HG03442 (cell line): ENCODE measurements around the gene EPHX1.
A peak's percentile ranks its signal among the peaks of the same experiment; 100 is the strongest.
"Not testable (repeated sequence)": the region's sequence is repeated elsewhere in the genome, so short reads cannot be mapped to it uniquely, and the experiment has no call there.

ENCODE experiments used
- ATAC-seq: cut with Tn5 transposase; IDR thresholded peaks from one replicate; pipeline ENCODE4 v1.9.1; 2021; ENCODE audit warnings: mild to moderate bottlenecking, moderate library complexity; ENCODE audit not compliant: unreplicated experiment

EPHX1 gene

DNA sequence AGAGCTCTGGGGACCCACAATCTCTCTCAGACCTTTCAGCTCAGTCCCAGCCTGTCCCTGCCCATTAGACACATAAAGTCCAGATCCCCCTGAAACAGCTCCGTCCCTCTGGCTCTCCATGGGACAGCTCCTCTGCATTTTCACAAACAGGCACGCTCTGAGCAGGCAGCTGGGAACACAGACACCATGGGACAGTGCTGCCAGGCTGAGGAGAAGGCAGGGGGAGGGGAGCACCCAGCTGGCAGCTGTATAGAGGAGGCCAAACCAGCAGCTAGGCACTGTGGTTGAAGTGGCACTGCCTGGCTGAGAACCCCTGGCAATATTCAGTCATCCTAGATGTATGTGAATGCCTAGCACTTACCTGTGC lies 70.3 kb downstream of the EPHX1 start:
- ATAC-seq, result no peak

- ATAC-seq, result no peak
Measured at GRCh38 chr1:225880636-225881035, 70.7 kb downstream of the EPHX1 start.

- peak; percentile 2 for ATAC-seq
Measured at GRCh38 chr1:225881081-225881958, 71.4 kb downstream of the EPHX1 start.

DNA sequence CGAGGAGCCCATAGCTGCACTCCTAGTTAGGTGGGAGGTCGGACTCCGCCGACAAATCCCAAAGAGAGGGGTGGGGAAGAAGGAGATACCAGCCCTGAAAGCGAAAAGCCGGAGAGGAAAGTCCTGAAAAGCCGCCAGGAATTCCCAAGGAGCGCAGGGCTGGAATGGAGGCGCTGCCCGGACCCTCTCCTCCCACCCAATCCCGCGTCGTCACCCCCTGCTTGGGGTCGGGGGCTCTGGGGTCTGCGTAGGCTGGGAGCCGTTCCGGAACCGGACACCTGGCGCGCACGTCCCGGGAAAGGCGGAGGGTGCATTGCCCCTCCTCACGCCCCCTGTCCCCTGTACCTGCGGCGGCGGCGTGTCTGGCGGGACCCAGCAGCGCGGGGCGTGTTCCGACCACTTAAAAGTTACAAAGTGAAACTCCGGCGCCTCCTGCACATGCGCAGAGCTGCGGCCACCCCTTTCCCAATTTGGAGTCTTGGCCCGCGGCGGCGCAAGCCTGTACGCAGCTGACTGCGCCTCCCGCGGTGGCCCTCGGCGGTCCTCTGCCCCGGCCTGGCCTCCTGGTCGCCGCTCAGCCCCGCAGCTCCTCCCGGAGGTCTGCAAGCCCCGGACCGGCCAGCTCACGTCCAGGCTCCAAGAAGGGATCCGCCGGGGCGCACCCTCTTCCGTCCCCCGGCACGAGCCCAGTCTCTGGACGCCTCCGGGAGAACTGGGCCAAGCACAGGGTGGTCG lies 72.2 kb downstream of the EPHX1 start, which contains the start of gene TMEM63A:
Gene TMEM63A, minus strand, starts transcription at position 422 of the 735 bp plus-strand sequence. CDS start 4,800 bp downstream, outside the sequence.
- peak; percentile 66 for ATAC-seq

- peak; percentile 13 for ATAC-seq
Measured at GRCh38 chr1:225882694-225883615, 73.0 kb downstream of the EPHX1 start.

- ATAC-seq, result no peak
Measured at GRCh38 chr1:225883616-225884265, 73.8 kb downstream of the EPHX1 start.

GRCh38 chr1:225885336-225885735 lies 75.4 kb downstream of the EPHX1 start:
- ATAC-seq, result no peak

DNA sequence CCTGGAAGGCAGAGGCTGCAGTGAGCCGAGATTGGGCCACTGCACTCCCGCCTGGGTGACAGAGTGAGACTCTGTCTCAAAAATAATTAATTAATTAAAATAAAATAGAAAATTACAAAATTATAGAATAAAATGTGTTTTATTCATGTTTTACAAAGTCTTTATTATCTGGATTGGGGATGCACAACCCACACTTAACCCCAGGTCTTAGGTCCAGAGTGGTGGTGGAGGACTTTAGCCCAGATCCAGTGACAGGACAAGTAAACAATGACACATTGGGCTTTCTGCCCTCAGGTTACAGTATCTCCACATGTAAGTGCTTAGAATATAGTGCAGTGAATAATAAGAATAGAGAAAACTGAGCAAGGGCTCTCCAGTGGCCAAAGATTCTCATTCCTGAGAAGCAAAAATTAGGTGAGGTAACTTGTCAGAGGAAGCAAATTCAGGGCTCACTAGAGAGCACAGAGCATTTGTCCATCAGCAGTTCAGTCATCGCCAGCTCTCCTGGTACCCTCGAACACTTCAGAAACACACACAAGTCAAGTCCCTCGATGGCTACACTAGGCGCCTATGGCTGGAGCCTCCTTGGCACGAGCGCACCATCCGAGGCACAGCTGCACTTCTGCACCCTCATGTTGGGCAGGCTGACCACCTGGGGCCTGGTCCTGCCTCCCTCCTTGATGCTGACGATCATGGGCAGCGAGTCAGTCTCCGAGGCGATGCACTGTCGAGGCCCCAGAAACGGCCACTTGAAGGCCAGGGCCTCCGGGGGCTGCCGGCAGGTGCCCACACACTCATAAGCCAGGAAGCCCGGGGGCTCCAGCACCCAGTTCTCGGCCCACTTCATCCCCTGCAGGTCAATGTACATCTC lies 76.5 kb downstream of the EPHX1 start:
- no peak for ATAC-seq

GRCh38 chr1:225887030-225887314 lies 77.0 kb downstream of the EPHX1 start:
- no peak for ATAC-seq

DNA sequence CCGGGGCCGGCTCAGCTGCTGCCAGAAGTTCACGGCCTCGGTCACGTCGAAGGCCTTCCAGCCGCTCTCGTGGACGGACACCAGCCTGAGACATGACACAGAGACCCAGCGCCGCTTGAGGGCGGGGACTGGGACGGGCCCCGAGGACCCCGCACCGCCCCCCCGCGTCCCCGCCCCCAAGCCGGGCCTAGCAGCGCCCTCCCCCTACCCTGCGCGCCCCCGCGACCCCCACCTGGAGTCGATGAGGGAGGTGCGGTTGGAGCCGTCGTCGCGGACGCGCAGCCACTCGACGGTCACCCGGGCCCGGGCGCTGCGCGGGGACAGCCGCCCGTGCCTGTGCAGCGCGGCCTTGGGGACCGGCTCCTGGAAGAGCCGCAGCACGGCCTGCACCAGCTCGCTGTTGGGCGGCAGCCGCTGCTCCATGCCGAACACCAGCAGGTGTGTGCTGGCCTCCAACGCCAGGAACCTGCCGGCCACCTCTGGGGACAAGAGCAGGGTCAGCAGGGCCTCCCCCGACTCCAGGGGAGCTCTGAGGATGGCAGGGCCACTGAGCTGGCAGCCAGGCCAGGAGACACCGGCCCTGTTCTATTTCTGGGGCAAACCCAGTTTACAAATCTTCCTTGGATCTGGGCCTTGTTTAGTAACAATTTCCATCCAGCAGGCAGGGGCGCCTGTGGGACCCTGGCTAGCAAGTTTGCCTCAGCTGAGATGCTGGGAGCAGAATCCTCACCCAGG lies 77.8 kb downstream of the EPHX1 start:
- not testable (repeated sequence) for ATAC-seq

GRCh38 chr1:225888289-225888897 lies 78.5 kb downstream of the EPHX1 start:
- ATAC-seq, result no peak

DNA sequence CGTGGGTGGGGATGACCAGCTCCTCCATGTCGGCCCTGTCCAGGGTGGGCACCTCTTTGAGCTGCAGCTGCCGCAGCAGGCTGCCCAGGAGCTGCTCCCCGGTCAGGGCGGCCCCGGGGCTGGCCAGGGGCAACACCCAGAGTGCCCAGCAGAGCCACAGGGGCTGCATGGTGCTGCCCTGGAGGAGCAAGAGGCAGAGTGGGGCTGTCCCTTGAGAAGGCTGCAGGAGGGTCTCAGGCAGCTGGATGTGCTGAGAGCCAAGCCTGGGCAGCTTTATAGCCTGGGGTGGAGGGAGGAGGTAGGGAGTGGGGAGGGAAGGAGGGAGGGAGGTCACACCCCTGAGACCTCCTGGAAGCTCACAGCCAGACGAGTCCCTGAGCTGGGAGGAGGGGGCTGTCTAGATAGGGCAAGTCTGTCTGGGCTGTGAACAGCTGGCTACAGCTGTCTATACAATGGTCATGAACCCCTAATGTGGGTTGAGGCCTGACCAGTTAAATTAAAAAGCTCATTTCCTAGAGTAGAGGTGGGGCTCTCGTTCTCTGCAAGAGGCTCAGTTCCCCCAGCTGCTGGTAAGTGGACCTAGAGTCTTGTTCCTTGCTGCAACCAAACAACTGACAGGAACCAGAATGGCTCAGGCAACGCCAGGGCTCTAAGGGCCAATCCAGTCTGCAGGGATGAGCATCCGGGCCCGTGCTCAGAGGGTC lies 79.1 kb downstream of the EPHX1 start, which contains the start of gene LEFTY1:
Gene LEFTY1, minus strand, starts transcription at position 249 of the 704 bp plus-strand sequence. Its CDS starts 80 bp downstream, at position 169.
- ATAC-seq, result no peak

GRCh38 chr1:225889743-225890142 lies 79.8 kb downstream of the EPHX1 start:
- no peak for ATAC-seq

DNA sequence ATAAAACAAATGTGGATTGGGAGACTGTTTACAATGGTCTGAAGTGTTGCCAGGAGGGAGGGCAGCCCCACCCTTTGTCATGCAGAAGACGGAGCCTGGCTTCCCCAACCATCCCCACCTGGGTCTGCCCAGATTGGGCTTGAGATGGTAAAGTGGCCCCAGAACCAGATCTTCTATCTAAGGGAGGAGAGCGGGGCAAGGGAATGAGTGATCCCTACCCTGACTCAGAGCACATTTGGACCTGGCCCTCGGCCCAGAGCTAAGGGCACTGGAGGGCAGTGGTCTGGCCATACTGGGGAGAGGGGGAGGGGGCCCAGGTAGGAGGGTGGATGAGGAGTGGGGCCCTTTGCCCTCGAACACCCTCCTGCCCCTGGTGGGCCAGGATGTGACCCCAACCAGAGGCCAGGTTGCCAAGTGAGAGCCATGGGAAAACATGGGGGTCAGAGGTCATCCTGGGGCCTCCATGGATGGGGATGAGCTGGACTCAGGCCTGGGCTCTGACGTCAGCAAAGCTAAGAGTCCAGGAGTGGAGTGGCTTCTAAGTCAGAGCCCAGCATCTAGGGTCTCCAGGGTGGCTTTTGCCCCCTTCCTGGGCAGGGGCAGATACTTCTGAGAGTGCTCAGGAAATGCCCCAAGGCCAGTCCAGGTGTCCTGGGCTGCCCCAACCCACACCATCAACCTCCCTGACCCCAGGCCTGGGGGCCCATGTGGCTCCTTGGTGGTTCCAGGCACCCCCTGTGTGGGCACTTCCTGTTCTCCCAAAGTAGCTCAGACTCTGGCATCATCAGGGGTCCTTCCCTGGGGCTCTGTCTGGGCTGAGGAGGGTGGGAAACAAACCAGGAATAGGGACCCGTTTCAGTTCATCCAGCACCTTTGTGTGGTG lies 80.7 kb downstream of the EPHX1 start:
- ATAC-seq, result no peak

DNA sequence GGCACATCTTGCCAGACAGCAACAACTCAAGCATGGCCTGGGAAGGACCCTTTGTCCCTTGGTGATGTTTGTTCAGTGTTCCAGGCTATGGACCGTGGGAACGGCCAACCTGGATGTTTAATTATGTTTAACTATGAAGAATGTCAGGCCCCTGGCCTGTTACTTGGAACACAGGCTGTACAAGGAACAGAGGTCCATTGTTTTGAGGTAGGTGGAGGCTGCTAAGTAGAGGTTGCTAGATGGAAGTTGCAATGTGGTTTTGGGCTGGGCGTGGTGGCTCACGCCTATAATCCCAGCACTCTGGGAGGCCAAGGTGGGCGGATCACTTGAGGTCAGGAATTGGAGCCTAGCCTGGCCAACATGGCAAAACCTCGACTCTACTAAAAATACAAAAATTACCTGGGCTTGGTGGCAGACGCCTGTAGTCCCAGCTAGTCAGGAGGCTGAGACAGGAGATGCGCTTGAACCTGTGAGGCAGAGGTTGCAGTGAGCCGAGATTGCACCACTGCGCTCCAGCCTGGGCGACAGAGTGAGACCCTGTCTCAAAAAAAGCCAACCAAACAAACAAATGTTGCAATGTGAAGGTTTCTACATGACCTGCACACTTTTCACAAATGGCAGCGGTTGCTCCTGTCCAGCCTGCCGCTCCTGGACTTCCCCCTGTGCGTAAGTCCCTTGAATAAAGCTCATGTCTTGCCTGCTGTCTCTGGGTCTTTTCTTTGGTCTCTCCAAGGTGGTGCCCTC lies 81.5 kb downstream of the EPHX1 start:
- ATAC-seq, result no peak

DNA sequence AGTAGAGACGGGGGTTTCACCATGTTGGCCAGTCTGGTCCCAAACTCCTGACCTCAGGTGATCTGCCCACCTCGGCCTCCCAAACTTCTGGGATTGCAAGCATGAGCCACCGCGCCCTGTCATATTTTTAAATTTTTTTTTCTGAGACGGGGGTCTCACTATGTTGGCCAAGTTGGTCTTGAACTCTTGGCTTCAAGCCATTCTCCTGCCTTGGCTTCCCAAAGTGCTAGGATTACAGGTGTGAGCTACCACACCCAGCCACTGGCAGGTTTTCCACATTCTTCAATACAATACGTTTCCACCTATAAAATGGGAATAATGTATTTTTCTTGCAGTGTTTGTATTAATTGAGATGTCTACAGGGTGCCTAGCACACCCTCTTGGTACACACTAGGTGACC lies 82.4 kb downstream of the EPHX1 start:
- ATAC-seq, result no peak
